H1 (cell line): ENCODE measurements around the gene HTR2C. TPM values are rescaled to one million over a fixed set of nuclear protein-coding genes. Genes with fewer than 3 reads are reported as not detected.

Source experiments
- CTCF ChIA-PET: fragments of 300-600 bp; sonication (Branson Sonifier 250); formaldehyde crosslinking; loops from one replicate; lab custom pipeline; 2021; ENCODE audit not compliant: partially characterized antibody; lab: Charles Lee
- POLR2A ChIA-PET: fragments of 300-600 bp; sonication (Branson Sonifier 250); formaldehyde crosslinking; loops from one replicate; lab custom pipeline; 2021; ENCODE audit warnings: inconsistent platforms; ENCODE audit not compliant: partially characterized antibody; lab: Charles Lee
- DNase-seq, 2 experiments: peaks; one replicate each; pipeline versions ENCODE4 v3.0.0 to v3.0.0-alpha.2; 2010 to 2022; ENCODE audit warnings: low spot score in 2 of 2, low read depth in 1 of 2, mixed read lengths in 1 of 2
- FAIRE-seq: peaks from 2 replicates; lab custom pipeline; 2011; peaks lifted over from hg19 to GRCh38; lab: Jason Lieb, UNC
- H2AFZ ChIP-seq: 2 replicates; pipeline ENCODE4 v1.8.1; 2012; ENCODE audit warnings: low read length, inconsistent platforms
- H2AK5ac ChIP-seq: 2 replicates; pipeline ENCODE4 v1.6.1; 2013; ENCODE audit warnings: low read depth, low read length
- H2BK120ac ChIP-seq: replicated peaks from 2 replicates; pipeline ENCODE3; 2013; ENCODE audit warnings: low read depth, low read length, inconsistent platforms
- H2BK12ac ChIP-seq: 2 replicates; pipeline ENCODE4 v1.6.1; 2013; ENCODE audit warnings: low read depth, low read length
- H2BK15ac ChIP-seq: 2 replicates; pipeline ENCODE4 v1.6.1; 2013; ENCODE audit warnings: low read length
- H2BK20ac ChIP-seq: 2 replicates; pipeline ENCODE4 v1.6.1; 2013; ENCODE audit warnings: low read length
- H2BK5ac ChIP-seq: 2 replicates; pipeline ENCODE4 v1.6.1; 2013; ENCODE audit warnings: low read depth, low read length
- H3K14ac ChIP-seq: 2 replicates; pipeline ENCODE4 v1.6.1; 2013; ENCODE audit warnings: inconsistent platforms; ENCODE audit not compliant: insufficient read length
- H3K18ac ChIP-seq: 2 replicates; pipeline ENCODE4 v1.6.1; 2013; ENCODE audit warnings: low read length; ENCODE audit errors: extremely low read depth
- H3K23ac ChIP-seq: 2 replicates; pipeline ENCODE4 v1.6.1; 2013; ENCODE audit warnings: inconsistent platforms; ENCODE audit not compliant: insufficient read length
- H3K23me2 ChIP-seq: 2 replicates; pipeline ENCODE4 v1.6.1; 2013; ENCODE audit warnings: low read depth, low read length
- H3K27ac ChIP-seq: 2 replicates; pipeline ENCODE4 v1.6.1; 2011; ENCODE audit warnings: low read depth, low read length, inconsistent platforms
- H3K27me3 ChIP-seq, 4 experiments: replicated peaks in 1 of 4; 1 replicate in 1 of 4; 2 replicates in 3 of 4; pipeline versions ENCODE4 v1.6.1 to v1.8.1; 2011 to 2013; ENCODE audit warnings: low read length in 3 of 4, mild to moderate bottlenecking in 3 of 4, inconsistent platforms in 2 of 4, mixed read lengths in 2 of 4, moderate library complexity in 1 of 4; ENCODE audit not compliant: control insufficient read depth in 3 of 4, insufficient read depth in 3 of 4; ENCODE audit errors: extremely low read depth in 1 of 4
- H3K36me3 ChIP-seq, 4 experiments: 2 replicates each; pipeline versions ENCODE4 v1.6.1 to v1.8.1; 2011 to 2013; ENCODE audit warnings: mild to moderate bottlenecking in 4 of 4, low read length in 3 of 4, moderate library complexity in 2 of 4, control low read depth in 1 of 4, inconsistent platforms in 1 of 4; ENCODE audit not compliant: insufficient read depth in 4 of 4, control insufficient read depth in 2 of 4
- H3K4ac ChIP-seq: replicated peaks from 2 replicates; pipeline ENCODE3; 2013; ENCODE audit warnings: low read length, low read depth, mixed read lengths, inconsistent platforms; ENCODE audit not compliant: insufficient read length
- H3K4me1 ChIP-seq, 4 experiments: replicated peaks in 1 of 4; 1 replicate in 1 of 4; 2 replicates in 3 of 4; pipeline versions ENCODE4 v1.6.1 to v1.8.1; 2011 to 2013; ENCODE audit warnings: low read length in 3 of 4, inconsistent platforms in 2 of 4, mixed read lengths in 1 of 4; ENCODE audit not compliant: insufficient read depth in 4 of 4, control insufficient read depth in 3 of 4
- H3K4me2 ChIP-seq, 2 experiments: 2 replicates each; pipeline versions ENCODE4 v1.6.1 to v1.8.1; 2011 to 2013; ENCODE audit warnings: low read depth in 2 of 2, low read length in 2 of 2, control low read depth in 1 of 2, inconsistent platforms in 1 of 2, mild to moderate bottlenecking in 1 of 2; ENCODE audit not compliant: insufficient read depth in 1 of 2
- H3K4me3 ChIP-seq, 4 experiments: fragments of 200-600, 300-600 bp in 1 of 4; sonication (generic), shearing (Covaris generic), sonication (Bioruptor Twin) in 1 of 4; 2 replicates each; pipeline versions ENCODE4 v1.5.1 to v1.8.1; 2011 to 2016; ENCODE audit warnings: low read length in 4 of 4, low read depth in 3 of 4, control low read depth in 2 of 4, inconsistent platforms in 2 of 4, mild to moderate bottlenecking in 2 of 4, mixed read lengths in 1 of 4, moderate library complexity in 1 of 4; ENCODE audit not compliant: insufficient read depth in 2 of 4; ENCODE audit errors: extremely low read depth in 1 of 4
- H3K56ac ChIP-seq: replicated peaks from 2 replicates; pipeline ENCODE3; 2013; ENCODE audit warnings: low read depth, mild to moderate bottlenecking, mixed read lengths, low read length, inconsistent platforms; ENCODE audit not compliant: insufficient read length
- H3K79me1 ChIP-seq: 2 replicates; pipeline ENCODE4 v1.6.1; 2013; ENCODE audit warnings: low read depth, low read length, control low read depth
- H3K79me2 ChIP-seq, 2 experiments: 2 replicates each; pipeline versions ENCODE4 v1.6.1 to v1.8.1; 2012 to 2013; ENCODE audit warnings: low read length in 2 of 2, mild to moderate bottlenecking in 2 of 2, inconsistent platforms in 1 of 2; ENCODE audit not compliant: insufficient read depth in 2 of 2, control insufficient read depth in 1 of 2
- H3K9ac ChIP-seq, 4 experiments: replicated peaks in 1 of 4; 1 replicate in 1 of 4; 2 replicates in 3 of 4; pipeline versions ENCODE4 v1.6.1 to v1.8.1; 2011 to 2013; ENCODE audit warnings: low read depth in 3 of 4, low read length in 3 of 4, control low read depth in 2 of 4, mild to moderate bottlenecking in 2 of 4, moderate library complexity in 2 of 4, inconsistent platforms in 1 of 4; ENCODE audit errors: extremely low read depth in 1 of 4
- H3K9me3 ChIP-seq, 2 experiments: 2 replicates each; pipeline versions ENCODE4 v1.6.1 to v1.8.1; 2012 to 2013; ENCODE audit warnings: mild to moderate bottlenecking in 2 of 2, moderate library complexity in 2 of 2, control low read depth in 1 of 2, inconsistent platforms in 1 of 2, low read depth in 1 of 2, low read length in 1 of 2, mixed read lengths in 1 of 2; ENCODE audit not compliant: insufficient read depth in 2 of 2
- H4K20me1 ChIP-seq, 2 experiments: replicated peaks in 1 of 2; 2 replicates each; pipeline versions ENCODE3 to v1.8.1; 2011 to 2013; ENCODE audit warnings: inconsistent platforms in 2 of 2, low read length in 2 of 2, mild to moderate bottlenecking in 1 of 2; ENCODE audit not compliant: insufficient read depth in 2 of 2, control insufficient read depth in 1 of 2
- H4K5ac ChIP-seq: 2 replicates; pipeline ENCODE4 v1.6.1; 2013; ENCODE audit warnings: low read length, low read depth, mixed read lengths, inconsistent platforms; ENCODE audit not compliant: insufficient read length
- H4K8ac ChIP-seq: 2 replicates; pipeline ENCODE4 v1.8.0; 2013; ENCODE audit warnings: mild to moderate bottlenecking, moderate library complexity, low read length, inconsistent platforms; ENCODE audit not compliant: insufficient read depth; ENCODE audit errors: extremely low read depth
- H4K91ac ChIP-seq: replicated peaks from 2 replicates; pipeline ENCODE3; 2013; ENCODE audit warnings: low read length, mixed read lengths, inconsistent platforms; ENCODE audit not compliant: insufficient read length
- ASH2L ChIP-seq: fragments of 200-600, 300-600 bp; sonication (generic); IDR thresholded peaks from one replicate; pipeline ENCODE4 v1.7.1; 2017; ENCODE audit warnings: low read length
- EP300 ChIP-seq, 2 experiments: IDR thresholded peaks; 1 replicate in 1 of 2; 2 replicates in 1 of 2; pipeline ENCODE4 v1.6.1; 2011 to 2012; ENCODE audit warnings: low read depth in 2 of 2, low read length in 2 of 2, mild to moderate bottlenecking in 2 of 2, borderline replicate concordance in 1 of 2, inconsistent platforms in 1 of 2, moderate library complexity in 1 of 2
- GABPA ChIP-seq: IDR thresholded peaks from 2 replicates; pipeline ENCODE4 v1.6.1; 2011; ENCODE audit warnings: mild to moderate bottlenecking, low read length, moderate library complexity, borderline replicate concordance; ENCODE audit not compliant: insufficient read depth
- KDM1A ChIP-seq: fragments of 200-600, 300-600 bp; sonication (generic); IDR thresholded peaks from 2 replicates; pipeline ENCODE4 v1.7.1; 2016; ENCODE audit warnings: mild to moderate bottlenecking, low read length, borderline replicate concordance
- KDM4A ChIP-seq: IDR thresholded peaks from one replicate; pipeline ENCODE4 v1.7.1; 2012; ENCODE audit warnings: low read depth, mild to moderate bottlenecking, moderate library complexity, low read length, inconsistent platforms; ENCODE audit not compliant: severe bottlenecking
- KDM5A ChIP-seq: fragments of 200-600 bp; IDR thresholded peaks from 2 replicates; pipeline ENCODE4 v1.7.1; 2012; ENCODE audit warnings: mild to moderate bottlenecking, low read length, inconsistent platforms, mixed read lengths
- RAD21 ChIP-seq, 2 experiments: IDR thresholded peaks in 1 of 2; conservative IDR thresholded peaks in 1 of 2; 2 replicates each; pipeline ENCODE4 v1.6.1; 2011; ENCODE audit warnings: low read depth in 2 of 2, low read length in 2 of 2, improper control_type of control experiment in 1 of 2, inconsistent platforms in 1 of 2, mild to moderate bottlenecking in 1 of 2, moderate library complexity in 1 of 2
- SP1 ChIP-seq: IDR thresholded peaks from 2 replicates; pipeline ENCODE4 v1.6.1; 2011; ENCODE audit warnings: low read depth, low read length
- SRF ChIP-seq: IDR thresholded peaks from 2 replicates; pipeline ENCODE4 v1.6.1; 2011; ENCODE audit warnings: mild to moderate bottlenecking, low read depth, low read length, moderate library complexity
- TEAD4 ChIP-seq: IDR thresholded peaks from 2 replicates; pipeline ENCODE4 v1.6.1; 2012; ENCODE audit warnings: low read depth, low read length, inconsistent platforms, mixed read lengths
- USF2 ChIP-seq: IDR thresholded peaks from 2 replicates; pipeline ENCODE4 v1.6.1; 2011; ENCODE audit warnings: low read length, improper control_type of control experiment
- WGBS, 2 experiments: shearing (Covaris generic) in 1 of 2; methylation state at CpG; one replicate each; pipeline versions ENCODE4 v1.1.6 to v1.1.7; 2013 to 2015; ENCODE audit warnings: low lambda C conversion rate in 2 of 2, mixed read lengths in 2 of 2, inconsistent platforms in 1 of 2, low coverage in 1 of 2, missing lambda C conversion rate in 1 of 2; ENCODE audit not compliant: insufficient replicate concordance in 2 of 2, insufficient coverage in 1 of 2, insufficient read length in 1 of 2; ENCODE audit errors: extremely low coverage in 1 of 2, missing lambda C conversion rate in 1 of 2; 5-methylcytosine and 5-hydroxymethylcytosine counted together
- polyA plus RNA-seq, 7 experiments: library from polyadenylated mRNA; depleted of rRNA in 3 of 7; stranded (reverse) in 5 of 7; unstranded in 2 of 7; fragments of >200 nt in 5 of 7; fragments of 200-250 nt in 2 of 7; gene quantifications; 1 replicate in 5 of 7; 2 replicates in 1 of 7; 4 replicates in 1 of 7; pipeline versions ENCODE4 v1.2.1 to v1.2.3, GENCODE V29; 2011 to 2013; ENCODE audit warnings: missing spikeins in 2 of 7, mixed read lengths in 2 of 7
- total RNA-seq: library from RNA; stranded (reverse); fragmentation: NEBNext Ultra II Directional; extraction: Animal tissue kit (Norgen Biotek cat#: 25700); gene quantifications from 2 replicates; pipeline ENCODE4 v1.2.1, GENCODE V29; 2021

Gene HTR2C
- total and polyA plus RNA-seq, 2 of the 8 experiments (the other 6 are each of a cell fraction or from before 2014, with no cell fraction given): 1.7 to 2.0 TPM

GRCh38 chrX:114774691-114775090, 190.8 kb downstream of the HTR2C start:
- CTCF ChIA-PET: interaction anchor here (1.9 kb wide), 1 partner anchor 185 kb away, joined by 9 read pairs; no protein-coding TSS in a partner anchor
- no peak for TF ChIP-seq KDM5A
- TF ChIP-seq SRF: no peak
- TF ChIP-seq USF2: no peak
- no peak for TF ChIP-seq ASH2L
- TF ChIP-seq GABPA: no peak
- TF ChIP-seq EP300 (IDR thresholded peaks at IDR 0.05; ENCODE audit: borderline replicate concordance in 1 of 2, low read depth in 2 of 2, low read length in 2 of 2): no peak
- no peak for TF ChIP-seq KDM1A
- 0 out of 2 replicates have a peak, but pooled peaks have one; percentile 39 for TF ChIP-seq TEAD4
- TF ChIP-seq SP1: no peak
- peak; percentile 51 to 61 for TF ChIP-seq RAD21 (IDR thresholded peaks at IDR 0.05 in 1 of 2, conservative IDR thresholded peaks at IDR 0.05 in 1 of 2; ENCODE audit: low read depth in 2 of 2, low read length in 2 of 2)
- TF ChIP-seq KDM4A: no peak

More at GRCh38 chrX:114774691-114775090, 190.8 kb downstream of the HTR2C start:
- Histone ChIP-seq H2BK20ac (no peak overlapping the region), H3K27ac (no peak overlapping the region), H3K9ac (no peak overlapping the region), H4K20me1 (no peaks in the 10 kb centered on the region), H3K9me3 (no peaks in the 10 kb centered on the region), H3K79me1 (no peaks in the 10 kb centered on the region), H3K23ac (no peak overlapping the region), H2BK12ac (no peak overlapping the region), H2AFZ (no peak overlapping the region), H3K4me2 (no peak overlapping the region), H2BK15ac (no peak overlapping the region), H3K4me1 (peaks cover 0 to 3% (median 0%) of the 10 kb centered on the region in 4 experiments; a peak in 1 of 7 replicates), H3K23me2 (no peaks in the 10 kb centered on the region), H3K36me3 (no peaks in the 10 kb centered on the region), H3K14ac (no peak overlapping the region), H2AK5ac (no peak overlapping the region), H3K4me3 (no peak overlapping the region), H3K18ac (no peak overlapping the region), H4K5ac (no peak overlapping the region), H4K91ac (no peak overlapping the region), H2BK120ac (no peak overlapping the region), H3K79me2 (no peaks in the 10 kb centered on the region), H3K4ac (no peak overlapping the region), H3K56ac (no peak overlapping the region), H2BK5ac (no peak overlapping the region), H3K27me3 (no peaks in the 10 kb centered on the region), H4K8ac (no peak overlapping the region)
- POLR2A ChIA-PET: no interaction called here
- 82% methylated on average over 1 of the region's 1 CpG; no CpG with 5 or more reads in 1 of the 2 experiments for WGBS, 2 experiments
- DNase-seq: no peak
- peak; percentile 81 for FAIRE-seq
